Measurements from ENCODE around the gene MT1E.

Gene MT1E

GRCh38 chr16:56623637-56624036, 1.9 kb upstream of the MT1E start:
- Histone ChIP-seq H3K27me3 (ENCODE audit: control insufficient read depth, low read length) (peaks cover 18% of the 10 kb centered on the region), H3F3A (ENCODE audit: control insufficient read depth, insufficient read depth) (no peaks in the 10 kb centered on the region), H3K9me2 (replicated peaks; ENCODE audit: control insufficient read depth, low read length) (no peaks in the 10 kb centered on the region), H4K20me1 (ENCODE audit: control insufficient read depth, insufficient read depth, low read depth, low read length) (no peaks in the 10 kb centered on the region), H3K4me3 (ENCODE audit: low read length) (no peak overlapping the region), H3K4me2 (ENCODE audit: low read length) (no peak overlapping the region), H3K36me3 (ENCODE audit: control insufficient read depth, low read length) (no peaks in the 10 kb centered on the region), H3K27ac (ENCODE audit: low read depth, low read length) (no peak overlapping the region), H3K9me3 (ENCODE audit: control insufficient read depth, insufficient read depth, low read length) (no peaks in the 10 kb centered on the region), H3K4me1 (ENCODE audit: control insufficient read depth, low read length) (no peaks in the 10 kb centered on the region), H3K79me2 (ENCODE audit: control insufficient read depth, low read length) (no peaks in the 10 kb centered on the region)
- TF ChIP-seq EZH2phosphoT487 (IDR thresholded peaks at IDR 0.05; ENCODE audit: borderline replicate concordance, low read length), result no peak
- TF ChIP-seq CTCF (IDR thresholded peaks at IDR 0.05; ENCODE audit: low read depth, low read length, poor library complexity, severe bottlenecking), result no peak

- TF ChIP-seq EZH2phosphoT487 (IDR thresholded peaks at IDR 0.05; ENCODE audit: borderline replicate concordance, low read length), result no peak
- TF ChIP-seq CTCF (IDR thresholded peaks at IDR 0.05; ENCODE audit: low read depth, low read length, poor library complexity, severe bottlenecking), result no peak
- Histone ChIP-seq H3F3A (ENCODE audit: control insufficient read depth, insufficient read depth) (no peaks in the 10 kb centered on the region), H3K9me2 (replicated peaks; ENCODE audit: control insufficient read depth, low read length) (no peaks in the 10 kb centered on the region), H3K36me3 (ENCODE audit: control insufficient read depth, low read length) (no peaks in the 10 kb centered on the region), H3K27me3 (ENCODE audit: control insufficient read depth, low read length) (peaks cover 18% of the 10 kb centered on the region), H3K4me3 (ENCODE audit: low read length) (no peak overlapping the region), H3K4me2 (ENCODE audit: low read length) (no peak overlapping the region), H3K4me1 (ENCODE audit: control insufficient read depth, low read length) (no peaks in the 10 kb centered on the region), H3K27ac (ENCODE audit: low read depth, low read length) (no peak overlapping the region), H3K9me3 (ENCODE audit: control insufficient read depth, insufficient read depth, low read length) (no peaks in the 10 kb centered on the region), H3K79me2 (ENCODE audit: control insufficient read depth, low read length) (no peaks in the 10 kb centered on the region), H4K20me1 (ENCODE audit: control insufficient read depth, insufficient read depth, low read depth, low read length) (no peaks in the 10 kb centered on the region)
Observed at GRCh38 chr16:56625943-56626654, 518 bp downstream of the MT1E start.

GRCh38 chr16:56626685-56627084, 1.1 kb downstream of the MT1E start:
- Histone ChIP-seq H3K27ac (ENCODE audit: low read depth, low read length) (no peak overlapping the region), H3K27me3 (ENCODE audit: control insufficient read depth, low read length) (peaks cover 22% of the 10 kb centered on the region), H3K9me2 (replicated peaks; ENCODE audit: control insufficient read depth, low read length) (no peaks in the 10 kb centered on the region), H3K36me3 (ENCODE audit: control insufficient read depth, low read length) (no peaks in the 10 kb centered on the region), H4K20me1 (ENCODE audit: control insufficient read depth, insufficient read depth, low read depth, low read length) (no peaks in the 10 kb centered on the region), H3K4me2 (ENCODE audit: low read length) (no peak overlapping the region), H3K4me1 (ENCODE audit: control insufficient read depth, low read length) (no peaks in the 10 kb centered on the region), H3K4me3 (ENCODE audit: low read length) (no peak overlapping the region), H3K79me2 (ENCODE audit: control insufficient read depth, low read length) (no peaks in the 10 kb centered on the region), H3F3A (ENCODE audit: control insufficient read depth, insufficient read depth) (no peaks in the 10 kb centered on the region), H3K9me3 (ENCODE audit: control insufficient read depth, insufficient read depth, low read length) (no peaks in the 10 kb centered on the region)
- TF ChIP-seq EZH2phosphoT487 (IDR thresholded peaks at IDR 0.05; ENCODE audit: borderline replicate concordance, low read length) (no peak), CTCF (IDR thresholded peaks at IDR 0.05; ENCODE audit: low read depth, low read length, poor library complexity, severe bottlenecking) (no peak)

Data from DOHH2 (cell line).